Measurements from ENCODE around the gene SRMS. TPM values are rescaled to one million over a fixed set of nuclear protein-coding genes. Genes with fewer than 3 reads are reported as not detected.

Gene SRMS, protein sequence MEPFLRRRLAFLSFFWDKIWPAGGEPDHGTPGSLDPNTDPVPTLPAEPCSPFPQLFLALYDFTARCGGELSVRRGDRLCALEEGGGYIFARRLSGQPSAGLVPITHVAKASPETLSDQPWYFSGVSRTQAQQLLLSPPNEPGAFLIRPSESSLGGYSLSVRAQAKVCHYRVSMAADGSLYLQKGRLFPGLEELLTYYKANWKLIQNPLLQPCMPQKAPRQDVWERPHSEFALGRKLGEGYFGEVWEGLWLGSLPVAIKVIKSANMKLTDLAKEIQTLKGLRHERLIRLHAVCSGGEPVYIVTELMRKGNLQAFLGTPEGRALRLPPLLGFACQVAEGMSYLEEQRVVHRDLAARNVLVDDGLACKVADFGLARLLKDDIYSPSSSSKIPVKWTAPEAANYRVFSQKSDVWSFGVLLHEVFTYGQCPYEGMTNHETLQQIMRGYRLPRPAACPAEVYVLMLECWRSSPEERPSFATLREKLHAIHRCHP
- total RNA-seq (2022) (0.81 and 1.4 TPM in 2 replicates), Bru-seq, nascent RNA (percentile 15 among the genes with signal in this experiment), BruChase-seq, experiment 1, labeled RNA remaining after a 6-hour chase (percentile 33 among the genes with signal in this experiment), BruChase-seq, experiment 2, labeled RNA remaining after a 2-hour chase (percentile 26 among the genes with signal in this experiment)
- long read RNA-seq, partial matches to known transcripts = 1 of 5 reads
- long read RNA-seq, other reads (novel, unspliced or antisense) = 4 of 5 reads

DNA sequence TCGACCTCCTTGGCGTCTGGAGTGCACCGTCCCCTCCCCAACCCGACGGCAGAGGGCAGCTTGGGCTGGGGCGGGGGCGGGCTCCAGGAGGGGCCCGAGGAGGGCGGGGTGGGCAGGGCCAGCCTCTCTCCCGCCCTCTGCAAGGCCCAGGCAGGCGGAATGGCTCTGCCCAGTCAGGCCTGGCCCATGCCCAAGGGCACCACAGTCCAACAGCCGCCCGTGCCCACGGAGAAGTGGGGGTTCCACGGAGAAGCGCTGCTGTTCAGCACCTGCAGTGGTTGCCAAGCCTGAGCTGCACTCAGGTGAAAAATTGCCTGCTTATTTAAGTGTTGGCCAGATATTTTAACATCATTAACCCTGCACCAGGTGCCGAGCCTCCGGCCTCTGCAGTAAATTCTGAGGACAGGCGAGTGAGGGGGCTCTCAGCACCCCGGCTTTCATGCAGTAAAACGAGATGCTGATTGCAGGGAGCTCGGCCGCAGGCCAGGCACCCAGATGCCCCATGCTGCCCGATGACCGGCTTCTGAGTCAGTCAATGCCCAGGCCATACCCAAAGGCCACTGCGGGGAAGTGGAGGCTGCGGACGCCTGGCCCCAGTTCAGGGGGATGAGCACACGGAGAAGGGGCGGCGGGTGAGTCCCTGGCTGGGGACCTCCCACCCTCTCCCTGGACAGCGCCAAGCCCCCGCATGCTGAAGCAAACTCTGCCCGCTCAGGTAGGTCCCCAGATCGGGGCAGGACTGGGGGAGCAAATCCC is at the start of gene SRMS:
TSS of gene SRMS (minus strand) at position 25 of the 756 bp plus-strand sequence. CDS start 286 bp downstream, outside the sequence.
- Mint-ChIP-seq H3K4me1 (ENCODE audit: insufficient read depth, unreplicated experiment) (peaks cover 21% of the 10 kb centered on the region), H3K36me3 (ENCODE audit: insufficient read depth, unreplicated experiment) (peaks cover 7% of the 10 kb centered on the region), H3K27ac (ENCODE audit: low read depth, unreplicated experiment) (no peak within 1 kb of the TSS), H3K4me3 (ENCODE audit: unreplicated experiment) (no peak within 1 kb of the TSS), H3K27me3 (ENCODE audit: insufficient read depth, unreplicated experiment) (no peaks in the 10 kb centered on the region), H3K9me3 (ENCODE audit: unreplicated experiment) (no peaks in the 10 kb centered on the region)
- BruUV-seq (replicated peaks) = no TSS peak
- ChIA-PET POLR2A (no interaction called here), CTCF (interaction anchor here (0.7 to 1.3 kb wide), 2 partner anchors 9 to 13 kb away, joined by 3 read pairs; no protein-coding TSS in a partner anchor)
- peak; percentile 34 for DNase-seq (ENCODE audit: unreplicated experiment)
- intact Hi-C loops (cut with micrococcal nuclease) = no loop called here
- TF ChIP-seq, protein P1, sequence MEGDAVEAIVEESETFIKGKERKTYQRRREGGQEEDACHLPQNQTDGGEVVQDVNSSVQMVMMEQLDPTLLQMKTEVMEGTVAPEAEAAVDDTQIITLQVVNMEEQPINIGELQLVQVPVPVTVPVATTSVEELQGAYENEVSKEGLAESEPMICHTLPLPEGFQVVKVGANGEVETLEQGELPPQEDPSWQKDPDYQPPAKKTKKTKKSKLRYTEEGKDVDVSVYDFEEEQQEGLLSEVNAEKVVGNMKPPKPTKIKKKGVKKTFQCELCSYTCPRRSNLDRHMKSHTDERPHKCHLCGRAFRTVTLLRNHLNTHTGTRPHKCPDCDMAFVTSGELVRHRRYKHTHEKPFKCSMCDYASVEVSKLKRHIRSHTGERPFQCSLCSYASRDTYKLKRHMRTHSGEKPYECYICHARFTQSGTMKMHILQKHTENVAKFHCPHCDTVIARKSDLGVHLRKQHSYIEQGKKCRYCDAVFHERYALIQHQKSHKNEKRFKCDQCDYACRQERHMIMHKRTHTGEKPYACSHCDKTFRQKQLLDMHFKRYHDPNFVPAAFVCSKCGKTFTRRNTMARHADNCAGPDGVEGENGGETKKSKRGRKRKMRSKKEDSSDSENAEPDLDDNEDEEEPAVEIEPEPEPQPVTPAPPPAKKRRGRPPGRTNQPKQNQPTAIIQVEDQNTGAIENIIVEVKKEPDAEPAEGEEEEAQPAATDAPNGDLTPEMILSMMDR (IDR thresholded peaks at IDR 0.05; ENCODE audit: unreplicated experiment) = no peak

DNA sequence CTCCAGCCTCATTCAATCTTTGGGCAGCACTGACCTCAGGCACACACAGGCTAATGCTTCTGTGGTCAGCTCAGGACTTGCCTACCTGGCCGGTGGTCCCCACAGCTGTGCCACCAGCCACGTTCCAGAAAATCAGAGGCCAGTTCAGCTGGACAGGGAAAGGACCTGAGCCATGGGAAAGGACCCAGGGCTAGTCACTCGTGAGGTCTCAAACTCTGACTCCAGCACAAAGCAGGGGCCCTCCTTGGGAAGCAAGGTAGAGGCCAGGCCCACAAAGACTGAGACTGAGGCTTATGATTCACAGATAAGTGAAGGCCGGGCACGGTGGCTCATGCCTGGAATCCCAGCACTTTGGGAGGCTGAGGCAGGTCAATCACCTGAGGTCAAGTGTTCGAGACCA is 48.9 kb upstream of the SRMS start:
- ChIA-PET POLR2A (interaction anchor here (0.6 kb wide), 1 partner anchor 237 kb away, joined by 4 read pairs; no protein-coding TSS in a partner anchor), CTCF (no interaction called here)
- no TSS peak for BruUV-seq (replicated peaks)
- Mint-ChIP-seq H3K36me3 (ENCODE audit: insufficient read depth, unreplicated experiment) (peaks cover 45% of the 10 kb centered on the region), H3K4me3 (ENCODE audit: unreplicated experiment) (no peak overlapping the region), H3K4me1 (ENCODE audit: insufficient read depth, unreplicated experiment) (no peaks in the 10 kb centered on the region), H3K9me3 (ENCODE audit: unreplicated experiment) (no peaks in the 10 kb centered on the region), H3K27me3 (ENCODE audit: insufficient read depth, unreplicated experiment) (no peaks in the 10 kb centered on the region), H3K27ac (ENCODE audit: low read depth, unreplicated experiment) (no peak overlapping the region)
- TF ChIP-seq, protein P1 (IDR thresholded peaks at IDR 0.05; ENCODE audit: unreplicated experiment) = no peak
- intact Hi-C loops (cut with micrococcal nuclease) = no loop called here
- DNase-seq (ENCODE audit: unreplicated experiment) = no peak

DNA sequence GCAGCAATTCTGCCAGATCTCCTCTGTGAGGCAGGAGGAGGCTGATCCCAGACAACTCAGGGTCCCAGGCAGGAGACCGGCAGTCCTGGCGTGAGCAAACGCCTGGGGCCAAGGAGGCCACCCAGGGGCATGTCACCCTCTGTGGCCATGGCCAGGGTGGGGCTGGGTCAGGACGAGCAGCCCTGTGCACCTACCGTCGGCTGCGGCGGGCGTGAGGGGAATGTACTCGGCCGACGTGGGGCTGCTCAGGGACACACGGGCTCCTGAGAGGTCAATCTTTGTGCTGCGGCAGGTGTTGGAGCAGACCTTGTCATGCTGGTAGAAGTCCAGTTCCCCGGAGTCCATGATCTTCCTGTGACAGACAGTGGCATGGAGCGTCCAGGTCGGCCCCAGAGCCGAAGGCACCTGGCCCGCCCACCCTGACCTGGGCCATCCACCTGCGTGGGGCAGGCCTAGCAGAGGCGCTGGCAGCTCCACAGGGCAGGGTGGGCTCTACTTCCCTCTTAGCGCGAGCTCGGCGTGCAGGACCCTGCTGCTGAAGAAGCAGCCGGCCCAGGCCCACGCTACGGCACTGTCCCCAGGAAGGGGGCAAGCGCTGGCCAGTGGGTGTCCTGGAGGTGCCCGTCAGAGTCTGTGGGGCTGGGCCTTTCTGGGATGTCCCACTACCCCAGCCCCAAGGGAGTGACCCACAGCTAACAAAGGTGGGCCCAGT is 48.0 kb upstream of the SRMS start:
- peaks cover 38% of the 10 kb centered on the region for H3K36me3 Mint-ChIP-seq (ENCODE audit: insufficient read depth, unreplicated experiment)
- TF ChIP-seq, protein P1 (IDR thresholded peaks at IDR 0.05; ENCODE audit: unreplicated experiment) = no peak
- no peak overlapping the region for H3K4me3 Mint-ChIP-seq (ENCODE audit: unreplicated experiment)
- no peaks in the 10 kb centered on the region for H3K4me1 Mint-ChIP-seq (ENCODE audit: insufficient read depth, unreplicated experiment)
- no TSS peak for BruUV-seq (replicated peaks)
- no peak overlapping the region for H3K27ac Mint-ChIP-seq (ENCODE audit: low read depth, unreplicated experiment)
- intact Hi-C loops (cut with micrococcal nuclease) = no loop called here
- POLR2A ChIA-PET = no interaction called here
- H3K9me3 Mint-ChIP-seq (ENCODE audit: unreplicated experiment) = no peaks in the 10 kb centered on the region
- H3K27me3 Mint-ChIP-seq (ENCODE audit: insufficient read depth, unreplicated experiment) = no peaks in the 10 kb centered on the region
- CTCF ChIA-PET = no interaction called here
- DNase-seq (ENCODE audit: unreplicated experiment) = no peak
